ENCODE measurements around the gene PTPRE. TPM values are rescaled to one million over a fixed set of nuclear protein-coding genes. Genes with fewer than 3 reads are reported as not detected.

PTPRE gene
- polyA plus RNA-seq, 1 of the 3 experiments (the other 2 are of a cell fraction), result 11.8 TPM

- CTCF ChIA-PET, result interaction anchor here (0.7 to 2.8 kb wide), 8 partner anchors 16 to 208 kb away, joined by 3 to 13 read pairs (median 4); partner anchors contain the start of gene PTPRE
- H3K9me3 ChIP-seq, result no peaks in the 10 kb centered on the region
- no peak overlapping the region for H3K4me3 ChIP-seq (ENCODE audit: low read depth in 2 of 2, low read length in 1 of 2)
- no peaks in the 10 kb centered on the region for H3K9me2 ChIP-seq
- peak; percentile 55 for DNase-seq
- H3K9ac ChIP-seq, result no peak overlapping the region
- POLR2A ChIA-PET, result no interaction called here
- WGBS (ENCODE audit: low lambda C conversion rate), result 74% methylated on average over 10 of the region's 11 CpGs
- TF ChIP-seq MAX (IDR thresholded peaks at IDR 0.05; ENCODE audit: low read depth) (no peak), TEAD4 (IDR thresholded peaks at IDR 0.05; ENCODE audit: borderline replicate concordance, insufficient read depth) (no peak), MXI1 (IDR thresholded peaks at IDR 0.05; ENCODE audit: low read depth, low read length) (no peak), NFIC (IDR thresholded peaks at IDR 0.05; ENCODE audit: borderline replicate concordance) (no peak), JUND (IDR thresholded peaks at IDR 0.05) (no peak), GATA2 (CRISPR knock-in tag; IDR thresholded peaks at IDR 0.05) (no peak), EP300 (IDR thresholded peaks at IDR 0.05; ENCODE audit: borderline replicate concordance in 1 of 2, low read depth in 1 of 2, low read length in 1 of 2) (no peak), YY1 (IDR thresholded peaks at IDR 0.05; ENCODE audit: low read depth) (no peak), USF2 (IDR thresholded peaks at IDR 0.05; ENCODE audit: borderline replicate concordance, low read depth, low read length) (no peak), PBX3 (IDR thresholded peaks at IDR 0.05) (no peak), TAF1 (IDR thresholded peaks at IDR 0.05; ENCODE audit: borderline replicate concordance, low read depth, low read length) (no peak), CHD2 (IDR thresholded peaks at IDR 0.05; ENCODE audit: low read length, partially characterized antibody) (no peak), CTCF (IDR thresholded peaks at IDR 0.05) (no peak), FOXJ3 (CRISPR knock-in tag; IDR thresholded peaks at IDR 0.05) (no peak), RCOR1 (IDR thresholded peaks at IDR 0.05; ENCODE audit: low read length) (no peak), REST (IDR thresholded peaks at IDR 0.05; ENCODE audit: low read depth, low read length) (no peak), SIN3A (IDR thresholded peaks at IDR 0.05; ENCODE audit: borderline replicate concordance, low read depth, low read length) (no peak), FOSL2 (IDR thresholded peaks at IDR 0.05; ENCODE audit: borderline replicate concordance, low read depth) (no peak), RXRA (IDR thresholded peaks at IDR 0.05; ENCODE audit: borderline replicate concordance, low read depth) (no peak)
- H3K36me3 ChIP-seq (replicated peaks in 1 of 2; ENCODE audit: control insufficient read depth in 1 of 2, insufficient read depth in 2 of 2, low read length in 1 of 2), result peaks cover 0 to 22% of the 10 kb centered on the region in 2 experiments
- H3F3A ChIP-seq (replicated peaks; ENCODE audit: insufficient read depth), result peaks cover 4% of the 10 kb centered on the region
- peaks cover 0 to 3% of the 10 kb centered on the region in 2 experiments; a peak in 1 of 4 replicates for H3K4me1 ChIP-seq (ENCODE audit: control insufficient read depth in 1 of 2, insufficient read depth in 2 of 2, low read depth in 1 of 2, low read length in 1 of 2)
- H3K27ac ChIP-seq (ENCODE audit: low read depth in 2 of 2, low read length in 1 of 2), result no peak overlapping the region
- H2AFZ ChIP-seq (ENCODE audit: low read depth), result no peak overlapping the region
- no peaks in the 10 kb centered on the region for H4K20me1 ChIP-seq (ENCODE audit: insufficient read depth)
- no peaks in the 10 kb centered on the region for H3K27me3 ChIP-seq (ENCODE audit: insufficient read depth)
- no peak overlapping the region for H3K4me2 ChIP-seq
- no peaks in the 10 kb centered on the region for H3K79me2 ChIP-seq (ENCODE audit: insufficient read depth)
These were observed 155.5 kb downstream of the PTPRE start for GRCh38 chr10:128062331-128062880.
